Right hindlimb (tissue), 1 donor: ENCODE data around the gene CCDC175.
A peak's percentile ranks its signal among the peaks of the same experiment; 100 is the strongest.

Experiments used
- DNase-seq: peaks from one replicate; pipeline ENCODE4 v3.0.0-alpha.2; 2018

CCDC175 gene

DNA sequence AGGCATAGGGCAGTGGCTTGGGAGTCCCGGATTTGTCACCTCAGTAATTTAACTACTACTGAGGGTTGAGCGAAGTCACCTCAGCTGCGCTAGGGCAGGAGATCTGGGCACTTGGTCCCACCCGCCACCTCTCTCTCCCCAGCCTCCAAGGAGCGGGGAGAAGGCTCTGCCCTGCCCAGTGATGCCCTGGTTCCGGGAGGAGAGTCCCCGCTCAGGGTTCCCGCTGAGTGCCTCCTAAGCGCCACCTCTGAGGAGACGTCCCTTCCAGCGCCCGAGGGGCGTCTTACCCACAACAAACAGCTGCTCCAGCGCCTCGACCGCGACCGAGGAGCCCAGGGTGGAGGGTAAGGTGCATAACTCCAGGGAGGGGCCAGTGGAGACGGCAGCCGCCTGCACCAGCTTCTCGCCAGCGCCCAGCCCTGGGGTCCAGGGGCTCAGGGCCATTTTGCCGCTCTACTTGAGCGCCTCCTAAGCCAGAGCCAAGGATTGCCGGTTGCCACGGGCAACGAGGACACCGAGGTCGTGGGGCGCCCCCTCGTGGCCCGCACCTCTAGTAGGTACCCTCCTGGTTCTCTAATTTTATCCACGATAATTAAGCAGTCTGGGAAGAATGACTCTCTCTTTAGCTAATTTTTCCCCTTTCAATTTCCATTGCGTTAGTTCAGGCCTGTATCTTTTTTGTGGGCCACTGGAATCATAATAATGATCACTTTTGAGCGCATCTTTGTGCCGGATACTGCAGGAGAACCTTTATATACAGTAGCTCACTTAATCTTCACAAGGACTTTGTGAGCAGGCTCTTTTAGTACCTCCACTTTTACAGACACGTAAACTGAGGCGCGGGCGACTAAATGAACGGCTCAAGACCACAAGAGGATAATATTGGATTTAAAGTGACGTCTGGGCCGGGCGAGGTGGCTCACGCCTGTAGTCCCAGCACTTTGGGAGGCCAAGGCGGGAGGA, at the start of gene CCDC175:
Gene CCDC175 (minus strand): TSS at position 481 of the 963 bp plus-strand sequence. CDS start 37 bp downstream, at position 444.
- peak; percentile 70 for DNase-seq

DNA sequence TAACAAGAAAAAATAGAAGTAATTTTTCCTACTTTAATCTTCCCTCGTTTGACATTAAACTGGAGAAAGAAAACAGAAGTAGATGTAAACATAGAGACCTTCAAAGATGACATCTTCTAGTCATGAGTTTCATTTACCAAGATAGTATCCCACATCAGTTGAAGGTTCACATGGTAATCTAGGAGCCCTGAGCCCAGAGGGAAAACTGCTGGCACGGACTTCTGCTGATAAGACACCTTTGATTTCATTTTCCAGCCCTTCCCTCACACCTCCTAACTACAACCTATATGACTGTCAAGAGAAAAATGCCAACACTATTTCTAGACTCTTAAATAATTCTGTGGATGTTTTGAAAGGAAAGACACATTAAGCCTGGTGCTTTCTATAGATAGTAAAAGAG, 46.0 kb upstream of the CCDC175 start:
- DNase-seq = no peak

DNA sequence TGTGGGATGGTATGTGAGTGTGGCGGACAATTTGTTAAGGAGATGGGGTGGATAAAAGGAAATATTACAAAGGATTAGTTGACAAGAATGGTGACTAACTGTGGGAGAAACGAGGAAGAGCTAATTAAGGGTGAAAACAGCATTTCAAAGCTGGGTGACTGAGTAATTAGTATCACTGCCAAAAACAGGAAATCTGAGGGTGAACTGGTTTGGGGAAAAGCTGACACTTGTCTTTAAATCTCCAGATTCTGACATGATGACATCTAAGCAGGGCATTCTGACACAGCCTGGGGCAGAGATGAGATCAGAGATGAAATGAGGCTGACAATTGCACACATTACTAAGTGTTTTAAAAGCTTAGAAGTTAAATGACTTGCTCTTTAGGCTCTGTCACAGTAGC, 42.4 kb upstream of the CCDC175 start:
- DNase-seq = no peak

DNA sequence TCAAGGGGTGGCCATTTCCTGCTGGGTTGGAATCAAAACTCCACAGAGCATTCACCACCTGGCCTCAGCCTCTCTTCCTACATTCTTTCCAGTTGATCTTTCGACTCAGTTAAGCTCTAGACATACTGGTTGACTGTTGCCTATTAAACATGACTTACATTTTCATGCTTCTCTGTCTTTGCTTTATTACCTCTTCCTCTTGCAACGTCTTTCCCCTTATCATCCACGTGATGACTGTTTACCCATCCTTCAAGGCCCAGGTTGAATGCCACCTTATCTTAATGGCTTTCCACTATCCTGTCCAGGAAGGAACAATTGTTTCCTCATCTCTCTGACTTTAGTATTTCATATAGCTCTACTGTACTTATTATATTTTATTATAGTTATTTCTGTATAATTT, 24.4 kb upstream of the CCDC175 start:
- no peak for DNase-seq

DNA sequence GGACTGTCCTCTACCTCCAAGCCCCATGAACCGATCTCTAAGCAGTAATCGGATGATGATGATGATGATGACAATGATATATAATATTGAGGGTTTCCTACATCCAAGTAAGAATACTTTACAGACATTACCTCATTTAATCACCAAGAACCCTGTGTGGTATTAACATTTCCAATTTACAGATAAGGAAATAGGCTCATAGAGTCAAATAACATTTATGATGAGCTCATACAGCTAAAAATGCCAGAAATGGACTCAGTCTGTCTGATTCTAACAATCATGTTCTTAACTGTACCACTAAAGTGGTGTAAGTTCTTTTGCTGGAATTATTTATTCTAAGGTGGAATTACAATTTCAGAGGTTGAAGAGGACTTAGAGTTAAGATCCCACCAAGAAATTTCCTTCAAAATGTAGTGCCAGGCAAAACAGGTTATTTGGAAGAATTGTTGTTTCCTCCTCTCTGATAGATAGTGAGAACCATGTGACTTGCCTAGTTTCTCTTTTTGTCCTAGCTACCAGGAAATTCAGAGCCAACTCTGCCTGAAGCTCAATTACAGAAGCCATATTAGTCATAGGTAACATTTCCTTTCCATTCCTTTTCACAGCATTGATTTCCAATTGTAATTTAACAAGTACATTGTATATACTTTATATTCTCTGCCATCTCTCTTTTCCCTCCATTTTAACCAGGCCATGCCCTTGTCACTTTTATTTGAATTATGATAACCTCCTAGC, 23.8 kb upstream of the CCDC175 start:
- DNase-seq = no peak

DNA sequence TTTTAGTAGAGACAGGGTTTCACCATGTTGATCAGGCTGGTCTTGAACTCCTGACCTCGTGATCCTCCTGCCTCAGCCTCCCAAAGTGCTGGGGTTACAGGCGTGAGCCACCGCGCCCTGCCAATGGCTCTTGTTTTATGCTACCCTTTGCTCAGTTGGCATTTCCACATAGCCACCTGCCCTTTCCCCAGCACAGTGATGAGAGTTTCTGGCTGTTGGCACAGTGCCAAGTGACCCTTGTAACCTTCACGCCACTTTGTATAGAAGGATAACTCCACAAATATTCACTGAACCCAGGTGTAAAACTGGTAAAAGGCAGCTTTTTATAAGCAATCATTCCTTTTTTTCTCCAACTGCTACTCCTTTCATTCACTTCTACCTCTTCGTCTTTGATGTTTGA, 18.5 kb upstream of the CCDC175 start:
- DNase-seq = no peak

DNA sequence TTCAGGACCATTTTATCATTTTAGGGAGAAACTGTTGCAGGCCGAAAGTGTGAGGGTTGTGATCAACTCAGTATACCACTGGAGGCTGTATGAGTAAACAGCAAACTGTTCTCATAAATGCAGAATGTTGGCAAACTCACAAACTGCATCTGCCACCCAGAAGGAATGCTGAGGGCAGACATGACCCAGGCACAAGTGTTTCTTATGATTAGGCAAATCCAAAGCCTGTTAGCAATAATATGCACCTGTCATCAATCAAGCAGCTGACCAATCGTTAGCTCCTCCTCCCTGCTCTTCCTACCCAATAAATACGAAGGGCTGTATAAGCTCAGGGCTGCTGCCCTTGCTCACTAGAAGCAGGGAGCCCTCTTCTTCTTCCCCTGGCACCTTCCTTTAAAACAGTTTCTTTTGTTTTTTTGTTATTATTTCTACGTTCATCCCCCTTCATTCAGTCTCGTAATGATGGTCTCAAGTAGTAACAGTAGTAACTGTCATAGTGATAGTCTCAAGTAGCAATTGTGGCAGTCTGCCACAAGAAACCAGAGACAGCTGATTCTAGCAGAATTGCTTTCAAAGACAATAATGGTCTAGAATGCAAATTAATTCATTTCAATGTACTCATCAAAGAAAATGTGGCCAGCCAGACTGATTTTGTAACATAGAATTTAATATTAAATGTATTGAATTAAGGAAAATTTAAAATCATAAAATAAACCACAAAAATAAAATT, 15.2 kb upstream of the CCDC175 start:
- no peak for DNase-seq

DNA sequence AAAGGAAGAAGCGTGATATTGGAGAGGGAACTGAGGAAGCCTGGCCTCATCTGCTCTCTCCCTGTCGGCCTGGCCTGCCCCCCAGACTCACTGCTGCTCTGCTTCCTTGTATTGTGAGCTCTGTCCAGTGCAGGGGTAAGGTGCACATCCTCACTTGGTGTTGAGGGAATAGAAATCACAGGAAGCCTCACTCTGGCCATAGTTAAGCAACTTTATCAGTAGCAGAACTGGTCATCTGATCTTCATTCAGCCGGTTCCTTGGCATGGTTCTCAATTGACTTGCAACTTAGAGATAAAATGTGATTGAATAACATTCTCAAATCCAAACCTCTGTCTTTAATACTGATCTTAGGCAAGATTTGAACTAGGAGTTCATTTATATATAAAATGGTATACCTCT, 11.5 kb upstream of the CCDC175 start:
- no peak for DNase-seq

DNA sequence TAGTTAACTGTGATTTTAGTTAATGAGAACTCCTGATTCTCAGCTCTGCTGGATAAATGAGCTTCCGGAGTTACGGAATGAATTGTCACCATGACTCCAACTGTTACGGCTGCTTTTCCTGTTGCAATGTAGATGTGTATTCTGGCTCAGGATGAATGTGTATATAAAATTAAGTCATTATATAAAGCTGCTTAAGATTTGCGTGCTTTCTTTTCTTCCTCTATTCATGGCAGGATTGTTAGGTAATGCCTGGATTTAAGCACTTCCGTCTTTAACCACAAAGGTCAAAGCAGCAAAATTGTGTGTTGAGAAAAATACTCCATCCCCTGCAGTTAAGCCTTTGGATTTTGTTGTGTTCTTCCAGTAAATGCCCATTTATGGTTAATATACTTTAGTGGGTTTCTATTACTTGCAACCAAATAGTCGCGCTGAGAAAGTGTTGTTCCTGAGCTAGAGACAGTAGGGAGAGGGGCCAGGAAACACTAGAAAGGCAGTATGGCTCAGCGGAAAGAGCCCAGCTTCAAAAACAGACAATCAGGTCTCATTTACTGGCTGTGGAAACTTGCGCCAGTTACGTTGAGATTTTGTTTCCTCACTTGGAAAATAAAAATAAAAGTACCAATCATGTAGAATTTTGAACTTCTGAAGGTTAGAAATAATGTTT, 9.4 kb upstream of the CCDC175 start:
- DNase-seq = no peak

DNA sequence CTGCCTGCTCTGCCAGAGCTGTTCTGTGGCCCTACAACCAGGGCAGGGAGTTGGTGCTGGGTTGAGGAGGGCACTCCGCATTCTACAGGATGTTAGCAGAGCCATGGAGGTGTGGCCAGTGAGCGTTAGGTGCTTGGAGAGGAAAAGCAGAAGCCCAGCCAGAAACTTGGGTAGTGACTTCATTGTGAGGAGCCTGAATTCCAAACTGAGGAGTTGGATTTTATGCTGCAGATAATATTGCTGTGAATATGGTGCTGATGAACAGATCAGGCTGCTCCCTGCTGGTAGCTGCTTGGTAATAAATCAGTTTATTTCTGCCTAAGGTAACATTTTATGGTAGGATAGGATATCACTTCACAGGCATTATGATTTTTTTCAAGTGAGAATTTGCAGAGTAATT, 7.1 kb upstream of the CCDC175 start:
- no peak for DNase-seq

DNA sequence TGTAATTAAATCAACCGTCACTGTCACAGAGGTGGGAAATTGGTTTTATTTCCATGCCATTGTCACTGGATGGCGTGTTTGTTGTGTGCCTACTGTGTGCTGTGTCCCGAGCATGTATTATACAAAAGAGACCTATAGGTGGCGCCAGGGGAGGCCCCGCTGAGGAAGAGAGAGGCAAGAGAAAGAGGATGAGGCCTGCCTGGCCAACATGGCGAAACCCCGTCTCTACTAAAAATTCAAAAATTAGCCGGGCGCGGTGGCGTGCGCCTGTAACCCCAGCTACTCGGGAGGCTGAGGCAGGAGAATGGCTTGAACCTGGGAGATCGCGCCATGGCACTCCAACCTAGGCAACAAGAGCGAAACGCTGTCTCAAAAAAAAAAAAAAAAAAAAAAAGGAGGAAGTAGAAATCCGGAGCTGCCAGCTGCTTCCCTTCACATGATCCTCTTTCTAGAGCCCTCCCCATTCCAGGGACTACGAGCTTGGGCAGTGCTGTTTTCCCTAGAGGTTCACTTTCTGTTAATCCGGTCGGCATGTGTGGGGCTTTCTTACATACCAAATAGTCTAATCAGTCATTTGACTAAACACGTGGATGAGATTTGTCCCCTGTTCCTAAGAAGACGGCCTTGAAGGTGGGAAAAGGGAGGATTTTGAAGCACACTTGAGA, 6.4 kb upstream of the CCDC175 start:
- DNase-seq = no peak

DNA sequence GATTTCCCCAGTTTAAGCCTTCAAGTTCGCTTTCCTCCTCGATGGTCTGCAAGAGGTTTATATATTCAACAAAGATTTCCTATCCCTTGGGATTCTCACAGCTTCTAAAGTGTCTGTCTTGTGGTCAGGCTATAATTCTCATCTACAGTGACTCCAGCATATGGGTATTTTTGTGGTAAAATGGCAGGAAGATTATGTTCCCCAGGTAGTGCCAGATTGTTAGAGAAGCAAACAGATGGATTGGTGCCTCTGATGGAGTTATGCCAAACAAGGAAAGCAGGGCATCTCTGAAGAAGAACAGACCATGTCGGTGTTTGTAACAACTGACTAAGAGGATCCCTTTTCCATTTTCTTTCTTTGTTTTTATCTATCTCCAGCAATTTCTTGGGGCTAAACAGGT, 5.5 kb upstream of the CCDC175 start:
- no peak for DNase-seq

DNA sequence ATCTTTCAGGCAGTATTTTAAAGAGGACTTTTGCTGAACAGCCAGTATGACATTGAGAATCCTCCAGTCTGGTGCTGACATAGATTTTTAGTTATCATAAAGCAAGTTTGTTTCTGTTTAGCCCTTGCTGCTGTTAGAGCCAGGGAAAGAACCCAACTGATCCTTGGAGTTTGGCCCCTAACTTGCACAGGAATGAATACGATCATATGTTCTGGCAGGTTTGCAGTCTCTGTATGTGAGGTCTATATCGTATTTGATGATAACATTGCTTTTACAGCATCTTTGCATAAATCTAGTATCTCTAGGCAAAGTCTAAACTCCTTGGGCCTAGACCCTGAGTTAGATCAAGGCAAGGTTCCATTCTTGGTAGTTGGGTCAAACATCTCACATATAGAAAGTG, 4.3 kb upstream of the CCDC175 start:
- DNase-seq = no peak

DNA sequence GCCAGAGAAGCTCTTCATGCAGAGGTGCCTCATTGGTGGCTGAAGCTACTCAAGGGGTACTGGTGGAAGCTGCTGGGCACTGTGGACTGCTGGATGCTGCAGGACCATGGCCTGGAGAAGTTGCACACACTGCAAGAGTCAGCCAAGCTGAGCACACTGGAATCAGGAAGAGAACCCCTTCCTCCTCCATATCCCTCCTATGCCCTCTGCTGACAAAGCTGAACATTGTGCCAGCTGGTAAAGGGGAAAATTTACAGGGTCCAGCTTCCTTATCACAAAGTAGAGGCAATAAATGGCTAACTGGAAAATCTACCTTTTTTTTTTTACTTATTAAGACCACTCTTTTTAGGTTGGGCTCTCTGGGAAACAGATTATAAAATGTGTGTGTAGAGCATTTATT, 6.5 kb downstream of the CCDC175 start:
- no peak for DNase-seq

DNA sequence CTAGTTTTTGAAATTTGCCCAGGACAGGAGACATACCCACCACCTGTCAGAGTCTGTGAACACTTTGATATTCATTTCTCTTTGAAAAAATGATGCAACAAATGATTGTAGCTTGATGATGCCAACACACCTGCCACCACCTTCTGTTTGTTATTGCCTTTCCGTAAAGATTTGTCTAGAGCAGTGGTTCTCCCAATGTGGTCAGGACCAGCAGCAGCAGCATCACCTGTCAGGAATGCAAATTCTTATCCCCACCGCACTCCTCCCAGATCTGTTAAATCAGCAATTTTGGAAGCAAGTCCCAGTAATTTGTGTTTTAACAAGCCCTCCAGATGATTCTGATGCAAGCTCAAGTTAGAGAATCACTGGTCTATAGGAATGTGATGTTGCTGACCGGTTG, 9.9 kb downstream of the CCDC175 start:
- no peak for DNase-seq

DNA sequence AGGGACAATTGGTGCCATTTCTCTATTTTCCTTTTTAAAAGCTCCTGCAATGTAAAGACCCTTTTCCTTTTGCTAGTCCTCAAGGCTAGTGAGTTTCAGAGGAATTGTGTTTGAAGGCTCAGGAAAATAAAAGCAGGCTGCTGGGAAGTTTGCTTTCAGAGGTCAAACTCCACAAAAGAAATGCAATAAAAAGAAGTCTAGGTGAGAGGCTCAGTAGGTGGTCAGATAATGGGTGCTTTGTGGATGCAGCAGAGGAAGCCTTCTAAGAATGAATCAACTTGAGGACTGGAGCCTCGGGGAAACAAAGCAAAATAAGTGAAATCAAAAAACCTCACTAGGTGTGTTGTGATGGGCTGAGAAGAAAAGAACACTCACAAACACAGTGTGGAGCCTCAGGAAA, 10.3 kb downstream of the CCDC175 start:
- DNase-seq = no peak

DNA sequence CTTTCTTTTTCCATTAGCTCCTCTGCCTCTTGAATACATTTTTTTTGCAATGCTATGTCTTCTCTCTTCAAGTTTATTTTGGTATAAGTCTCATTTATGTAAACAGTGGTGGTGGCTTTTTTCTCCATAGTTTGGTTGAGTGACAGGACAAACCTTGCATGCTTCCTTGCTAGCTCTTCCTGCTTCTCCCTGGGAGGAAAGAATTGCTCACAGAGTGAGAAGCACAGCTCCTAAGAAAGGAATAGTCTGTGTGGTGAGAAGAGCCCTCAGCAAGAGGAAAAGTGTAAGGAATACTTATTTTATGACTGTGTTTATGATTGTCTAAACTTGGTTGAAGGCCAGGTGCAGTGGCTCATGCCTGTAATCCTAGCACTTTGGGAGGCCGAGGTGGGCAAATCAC, 11.5 kb downstream of the CCDC175 start:
- DNase-seq = no peak

DNA sequence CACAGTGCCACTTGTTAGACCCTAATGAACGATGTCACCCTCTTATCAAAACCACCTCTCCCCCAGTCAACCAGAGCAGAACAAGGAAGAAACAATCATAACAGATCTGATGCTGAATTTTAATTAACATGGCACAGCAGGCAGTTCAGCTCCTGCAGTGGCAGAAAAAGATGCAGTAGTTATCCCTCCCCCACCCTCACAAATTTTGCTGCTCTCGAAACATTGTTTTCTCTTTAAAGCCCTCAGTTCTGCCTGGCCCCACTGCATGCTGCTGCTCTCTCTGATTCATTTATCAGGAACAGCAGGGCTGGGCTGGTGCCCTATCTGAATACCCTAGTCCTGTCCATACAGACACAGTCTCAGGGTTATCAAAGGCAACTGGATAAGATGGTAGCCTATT, 12.2 kb downstream of the CCDC175 start:
- no peak for DNase-seq

DNA sequence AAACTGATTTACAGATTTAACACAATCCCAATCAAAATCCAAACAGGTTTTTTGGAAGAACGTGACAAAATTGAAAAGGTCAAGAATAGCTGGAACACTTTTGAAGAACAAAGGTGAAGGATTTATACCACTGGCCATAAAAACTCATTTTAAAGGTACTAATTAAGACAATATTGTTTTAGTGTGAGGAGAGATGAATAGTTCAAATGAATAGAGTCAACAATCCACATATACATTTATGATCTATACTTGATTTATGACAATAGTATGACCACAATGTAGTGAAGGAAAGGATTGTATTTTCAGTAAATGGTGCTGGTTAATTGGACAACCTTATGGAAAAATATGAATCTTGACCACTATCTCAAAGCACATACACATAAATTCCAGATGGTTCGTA, 29.3 kb downstream of the CCDC175 start:
- DNase-seq = no peak

DNA sequence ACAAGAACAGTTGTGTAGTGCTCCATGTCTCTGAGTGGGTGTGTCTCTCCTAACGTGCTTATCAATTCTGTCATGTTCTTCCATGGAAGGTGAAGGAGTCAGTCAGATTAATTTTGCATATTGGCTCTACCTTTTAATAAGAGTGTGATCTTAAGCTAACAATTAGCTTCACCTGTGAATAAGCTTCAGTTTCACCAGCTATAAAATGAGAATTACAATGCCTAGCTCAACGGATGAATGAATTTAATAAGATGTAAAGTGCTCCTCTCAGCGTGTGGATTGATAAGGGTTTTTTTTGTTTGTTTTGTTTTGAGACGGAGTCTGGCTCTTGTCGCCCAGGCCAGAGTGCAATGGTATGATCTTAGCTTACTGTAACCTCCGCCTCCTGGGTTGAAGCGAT, 32.7 kb downstream of the CCDC175 start:
- DNase-seq = no peak

DNA sequence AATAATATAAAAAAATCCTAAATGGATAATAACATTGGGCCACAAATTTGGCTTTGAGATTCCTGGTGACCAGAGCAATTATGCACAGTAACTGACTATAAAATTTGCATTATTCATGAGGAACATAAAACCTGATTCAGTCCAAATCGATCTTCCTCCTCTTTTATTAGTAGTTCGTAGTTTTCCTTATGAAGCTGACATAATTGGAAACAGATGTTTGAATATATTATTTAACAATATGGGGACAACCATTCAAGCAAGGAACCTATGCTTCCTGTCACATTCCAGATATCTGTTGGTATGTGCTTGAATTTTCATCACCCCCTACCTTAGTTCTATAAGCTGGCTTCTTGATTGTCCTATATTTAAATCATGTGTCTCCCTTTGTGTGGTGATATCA, 34.9 kb downstream of the CCDC175 start:
- no peak for DNase-seq

DNA sequence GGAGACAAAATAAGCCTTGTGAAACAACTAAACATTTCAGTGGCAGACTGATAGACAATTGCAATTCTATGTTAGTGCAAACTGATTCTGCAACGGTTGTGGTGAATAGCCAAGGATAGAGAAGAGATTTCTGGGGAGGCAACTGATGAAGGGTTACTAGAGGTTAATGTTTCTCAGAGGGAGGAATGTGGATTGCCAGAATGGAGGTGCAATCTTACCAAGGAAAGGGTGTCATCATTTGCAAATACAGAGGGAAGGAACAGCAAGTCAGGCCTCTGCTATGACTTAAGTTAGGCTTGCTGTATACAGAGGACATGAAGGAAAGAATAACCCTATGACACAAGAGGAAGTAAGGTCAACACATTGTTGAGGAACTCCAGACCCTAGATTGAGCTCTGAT, 35.8 kb downstream of the CCDC175 start:
- DNase-seq = no peak
